ENCODE measurements around the gene ROCK1.

ROCK1 gene

GRCh38 chr18:21101172-21101571, 10.4 kb downstream of the ROCK1 start:
- DNase-seq (ENCODE audit: extremely low read depth, low read depth) = no peak
- TF ChIP-seq CTCF (IDR thresholded peaks at IDR 0.05; ENCODE audit: low read depth, low read length) = no peak

GRCh38 chr18:21100678-21101077, 10.9 kb downstream of the ROCK1 start:
- no peak for TF ChIP-seq CTCF (IDR thresholded peaks at IDR 0.05; ENCODE audit: low read depth, low read length)

GRCh38 chr18:21100146-21100545, 11.5 kb downstream of the ROCK1 start:
- TF ChIP-seq CTCF (IDR thresholded peaks at IDR 0.05; ENCODE audit: low read depth, low read length) = no peak
- no peak for DNase-seq (ENCODE audit: extremely low read depth, low read depth)

More at GRCh38 chr18:21100678-21101077, 10.9 kb downstream of the ROCK1 start:
- no peak for DNase-seq (ENCODE audit: extremely low read depth, low read depth)

GRCh38 chr18:21099442-21099841, 12.2 kb downstream of the ROCK1 start:
- no peak for TF ChIP-seq CTCF (IDR thresholded peaks at IDR 0.05; ENCODE audit: low read depth, low read length)
- DNase-seq (ENCODE audit: extremely low read depth, low read depth) = no peak

- TF ChIP-seq CTCF (IDR thresholded peaks at IDR 0.05; ENCODE audit: low read depth, low read length) = no peak
- DNase-seq (ENCODE audit: extremely low read depth, low read depth) = no peak
Measured at GRCh38 chr18:21096760-21097159, 14.9 kb downstream of the ROCK1 start.

- no peak for DNase-seq (ENCODE audit: extremely low read depth, low read depth)
- no peak for TF ChIP-seq CTCF (IDR thresholded peaks at IDR 0.05; ENCODE audit: low read depth, low read length)
Measured at GRCh38 chr18:21093133-21093532, 18.5 kb downstream of the ROCK1 start.

- DNase-seq (ENCODE audit: extremely low read depth, low read depth) = no peak
Measured at GRCh38 chr18:21090680-21091079, 20.9 kb downstream of the ROCK1 start.

More at GRCh38 chr18:21090680-21091079, 20.9 kb downstream of the ROCK1 start:
- no peak for TF ChIP-seq CTCF (IDR thresholded peaks at IDR 0.05; ENCODE audit: low read depth, low read length)

Data from AG09319 (cell line).